NCI-H510A (cell line): Measurements from ENCODE around the gene WDR7.

Source experiments
- DNase-seq: peaks from one replicate; lab custom pipeline; 2025; lab: John Stamatoyannopoulos, UW

Gene WDR7

DNA sequence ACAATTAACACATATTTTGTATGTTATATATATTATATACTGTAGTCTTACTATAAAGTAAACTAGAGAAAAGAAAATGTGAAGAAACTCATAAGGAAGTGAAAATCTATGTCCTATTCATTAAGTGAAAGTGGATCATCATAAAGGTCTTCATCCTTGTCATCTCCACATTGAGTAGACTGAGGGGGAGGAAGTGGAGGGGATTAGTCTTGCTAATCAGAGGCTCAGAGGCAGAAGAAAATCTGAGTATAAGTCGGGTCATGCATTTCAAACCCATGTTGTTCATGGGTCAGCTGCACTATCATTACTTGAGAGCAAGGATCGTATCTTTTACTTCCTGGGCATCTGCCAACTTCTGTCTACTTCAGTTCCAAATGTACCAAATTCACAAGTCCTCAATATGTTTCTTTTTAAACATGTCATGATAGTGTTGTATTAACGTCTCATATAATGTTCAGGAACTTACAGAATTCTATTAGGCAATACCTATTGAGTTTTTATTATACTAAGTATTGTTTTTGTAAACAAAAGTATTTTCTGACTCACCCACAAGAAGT is 286.8 kb downstream of the WDR7 start:
- DNase-seq: no peak

GRCh38 chr18:56945171-56946083 is 294.3 kb downstream of the WDR7 start:
- DNase-seq: no peak

GRCh38 chr18:56947236-56947635 is 296.1 kb downstream of the WDR7 start:
- no peak for DNase-seq

DNA sequence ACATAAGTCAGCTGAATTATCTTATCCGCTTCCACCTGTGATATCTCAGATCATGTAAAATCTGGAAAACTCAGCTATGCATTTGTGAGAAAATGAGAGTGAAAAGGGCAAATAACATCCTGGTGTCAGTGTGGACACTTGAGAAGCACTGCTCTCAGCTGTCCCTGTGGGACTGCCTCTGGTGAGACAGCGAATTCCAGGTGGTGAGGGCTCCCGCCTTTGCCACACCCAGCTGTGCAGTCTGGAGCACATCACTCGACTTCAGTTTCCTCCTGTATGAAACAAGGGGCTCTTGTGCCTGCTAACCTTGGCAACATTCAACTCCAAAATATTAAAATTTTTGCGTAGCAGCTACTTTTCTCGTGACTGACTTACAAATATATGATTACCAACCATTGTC is 300.9 kb downstream of the WDR7 start:
- DNase-seq: peak; percentile 17

GRCh38 chr18:56953428-56954198 is 302.5 kb downstream of the WDR7 start:
- no peak for DNase-seq

- no peak for DNase-seq
Measured at GRCh38 chr18:56955490-56955889, 304.3 kb downstream of the WDR7 start.

- DNase-seq: no peak
Measured at GRCh38 chr18:56959120-56959519, 308.0 kb downstream of the WDR7 start.

DNA sequence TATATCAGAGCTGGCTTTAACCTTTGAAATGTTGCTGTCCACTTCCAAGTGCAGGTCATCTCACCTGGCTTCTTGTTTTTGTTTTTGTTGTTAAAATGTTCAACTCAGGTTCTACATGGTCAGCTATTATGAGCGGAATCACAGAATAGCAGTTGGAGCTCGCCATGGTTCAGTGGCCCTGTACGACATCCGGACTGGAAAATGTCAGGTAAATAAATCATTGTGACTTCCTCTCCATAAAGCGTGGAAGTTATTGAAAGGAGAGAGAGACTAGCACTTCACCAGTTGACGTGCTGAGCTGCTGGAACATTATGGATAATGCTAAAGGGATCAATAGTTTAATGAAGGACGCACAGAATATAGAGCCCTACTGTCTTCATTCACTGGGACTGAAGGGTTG is 311.2 kb downstream of the WDR7 start:
- DNase-seq: peak; percentile 31

GRCh38 chr18:56967035-56967434 is 315.9 kb downstream of the WDR7 start:
- DNase-seq: no peak

DNA sequence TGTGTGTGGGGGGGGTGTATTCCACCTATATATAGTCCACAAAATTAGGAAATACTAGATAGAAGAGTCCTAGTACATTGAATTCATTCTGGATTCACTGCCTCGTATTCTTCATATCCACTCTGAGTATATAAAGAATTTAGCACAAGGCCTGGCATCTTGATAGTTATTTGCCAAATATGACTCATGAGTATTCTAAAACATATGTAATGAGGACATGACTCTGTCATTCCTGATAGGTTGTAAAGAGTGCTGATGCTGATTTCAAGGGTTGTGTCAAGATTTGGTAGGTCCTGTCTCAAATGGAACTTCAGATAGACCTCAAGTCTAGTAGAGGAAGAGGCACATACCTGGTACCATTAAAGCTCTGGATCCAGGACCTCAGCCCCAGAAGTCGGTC is 322.3 kb downstream of the WDR7 start:
- no peak for DNase-seq

- no peak for DNase-seq
Measured at GRCh38 chr18:56974141-56974540, 323.0 kb downstream of the WDR7 start.

GRCh38 chr18:56975276-56975675 is 324.1 kb downstream of the WDR7 start:
- DNase-seq: no peak

- no peak for DNase-seq
Measured at GRCh38 chr18:56977309-56977708, 326.1 kb downstream of the WDR7 start.

- no peak for DNase-seq
Measured at GRCh38 chr18:56977771-56978170, 326.6 kb downstream of the WDR7 start.

- no peak for DNase-seq
Measured at GRCh38 chr18:56980151-56980550, 329.0 kb downstream of the WDR7 start.

DNA sequence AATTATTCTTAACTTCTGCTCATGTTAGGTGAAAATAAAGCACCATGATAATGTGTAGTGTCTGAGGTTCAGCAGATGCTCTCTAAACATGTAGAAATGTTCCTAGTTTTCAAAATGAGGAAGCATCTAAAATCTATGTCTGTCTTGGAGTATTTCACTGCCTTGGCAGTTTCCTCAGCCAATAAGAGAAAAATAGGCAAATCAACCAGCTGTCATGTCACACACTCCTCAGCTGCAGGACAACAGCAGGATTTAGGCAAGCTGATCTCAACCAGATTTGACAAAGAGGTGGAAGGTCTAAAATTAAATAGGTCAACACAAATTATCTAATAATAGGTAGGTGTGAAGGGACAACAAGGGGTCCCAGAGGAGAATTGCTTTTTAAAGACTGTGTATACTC is 331.6 kb downstream of the WDR7 start:
- no peak for DNase-seq

GRCh38 chr18:56983275-56983992 is 332.3 kb downstream of the WDR7 start:
- DNase-seq: no peak

DNA sequence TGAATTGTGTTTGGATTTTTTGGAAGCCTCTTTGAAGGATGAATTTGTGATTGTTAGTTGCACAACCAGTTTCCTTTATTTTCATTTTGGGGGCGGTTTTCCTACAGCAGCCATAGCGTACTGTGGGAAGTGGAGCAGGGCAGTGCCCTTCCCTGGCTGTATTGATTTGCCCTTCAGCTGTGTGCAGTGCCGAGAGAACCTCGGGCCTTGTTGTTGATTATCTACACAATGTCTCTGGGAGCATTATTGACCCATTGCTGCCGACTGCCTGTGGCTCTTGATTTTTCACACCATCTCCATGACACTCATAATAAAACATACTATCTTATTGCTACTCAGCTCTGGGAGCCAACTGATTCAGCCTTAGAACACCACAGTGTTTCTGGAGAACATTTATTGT is 333.6 kb downstream of the WDR7 start:
- DNase-seq: no peak

DNA sequence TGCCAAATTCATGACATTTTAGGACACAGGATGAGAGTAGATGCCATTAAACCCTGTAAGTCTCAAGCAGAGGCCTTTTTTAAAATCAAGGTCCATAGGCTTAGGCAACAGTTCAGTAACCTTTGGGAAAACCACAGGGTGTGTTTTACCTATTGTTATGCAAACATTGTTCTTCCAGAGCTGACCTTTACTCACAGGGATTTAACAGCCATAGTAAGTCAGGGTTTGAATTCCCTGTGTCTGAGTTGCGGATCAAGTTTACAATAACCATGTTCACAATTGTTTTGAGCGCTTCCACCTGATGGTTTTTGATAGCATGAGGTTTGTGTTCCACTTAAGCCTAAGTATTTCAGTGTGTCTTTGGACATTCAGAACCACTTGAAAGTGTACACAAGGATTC is 335.7 kb downstream of the WDR7 start:
- DNase-seq: no peak

DNA sequence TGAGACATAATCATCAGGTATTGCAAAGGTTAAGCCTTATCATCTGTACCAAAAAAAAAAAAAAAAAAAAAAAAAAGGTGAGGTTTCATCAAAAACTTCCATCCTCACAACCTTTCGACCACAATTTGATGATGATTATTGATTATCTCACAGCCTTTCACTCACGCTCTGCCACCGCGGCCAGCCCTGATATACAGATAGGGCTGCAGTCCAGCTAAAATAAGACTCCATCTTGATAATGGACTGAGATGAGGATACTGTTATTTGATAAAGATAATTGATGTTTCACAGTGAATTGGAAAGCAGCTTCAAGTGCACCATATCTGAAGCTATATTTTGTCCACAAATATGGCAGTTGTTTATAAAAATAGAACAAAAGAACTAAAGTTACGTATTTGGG is 336.1 kb downstream of the WDR7 start:
- DNase-seq: no peak

DNA sequence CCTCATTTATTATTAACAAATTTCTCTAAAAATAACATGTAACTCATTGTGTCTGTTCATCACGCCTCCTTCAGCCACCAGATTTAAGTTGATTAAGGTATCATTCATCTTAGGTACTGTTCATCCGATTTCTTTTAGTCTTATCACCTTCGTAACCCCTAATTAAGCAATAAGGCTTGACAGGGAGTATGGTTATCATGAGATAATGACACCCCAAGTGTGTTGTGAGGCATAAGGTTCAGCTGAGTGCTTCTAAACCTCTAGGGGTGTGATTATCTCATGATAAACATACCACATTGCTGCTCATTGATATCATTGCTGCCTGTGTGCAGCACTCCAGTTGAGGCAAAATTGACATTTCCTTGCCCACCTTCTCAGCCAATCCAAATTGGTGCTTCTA is 336.9 kb downstream of the WDR7 start:
- no peak for DNase-seq

DNA sequence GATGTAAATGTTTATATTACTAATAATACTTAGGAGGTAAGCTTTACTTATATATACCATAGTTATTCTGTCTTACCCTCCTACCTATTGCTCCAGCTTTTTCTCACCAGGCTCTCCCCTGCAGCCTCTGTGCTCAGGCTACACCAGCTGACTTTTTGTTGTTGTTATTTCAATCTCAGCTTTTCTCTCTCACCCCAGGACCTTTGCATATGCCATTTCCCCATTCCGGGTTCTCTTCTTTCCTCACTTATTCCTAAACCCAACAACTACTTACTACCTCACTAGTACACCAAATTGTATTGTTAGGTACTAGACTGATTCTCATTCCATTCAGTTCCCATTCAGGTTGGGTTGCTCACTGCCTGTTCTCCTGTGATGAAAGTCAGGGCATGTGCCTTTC is 339.5 kb downstream of the WDR7 start:
- DNase-seq: no peak
